GM19397 (cell line): ENCODE results near the gene OTUB1.
"Not testable (repeated sequence)": the region's sequence is repeated elsewhere in the genome, so short reads cannot be mapped to it uniquely, and the experiment has no call there.

Experiments used
- ATAC-seq: cut with Tn5 transposase; IDR thresholded peaks from one replicate; pipeline ENCODE4 v1.9.1; 2021; ENCODE audit warnings: mild to moderate bottlenecking, moderate library complexity; ENCODE audit not compliant: unreplicated experiment

The OTUB1 gene

GRCh38 chr11:63986156-63986931, at the start of gene OTUB1:
Gene OTUB1 (plus strand): TSS chr11:63986438. CDS start chr11:63986457, 19 bp downstream.
- peak; percentile 84 for ATAC-seq

GRCh38 chr11:63937713-63938478, 48.3 kb upstream of the OTUB1 start:
- ATAC-seq = peak; percentile 7

DNA sequence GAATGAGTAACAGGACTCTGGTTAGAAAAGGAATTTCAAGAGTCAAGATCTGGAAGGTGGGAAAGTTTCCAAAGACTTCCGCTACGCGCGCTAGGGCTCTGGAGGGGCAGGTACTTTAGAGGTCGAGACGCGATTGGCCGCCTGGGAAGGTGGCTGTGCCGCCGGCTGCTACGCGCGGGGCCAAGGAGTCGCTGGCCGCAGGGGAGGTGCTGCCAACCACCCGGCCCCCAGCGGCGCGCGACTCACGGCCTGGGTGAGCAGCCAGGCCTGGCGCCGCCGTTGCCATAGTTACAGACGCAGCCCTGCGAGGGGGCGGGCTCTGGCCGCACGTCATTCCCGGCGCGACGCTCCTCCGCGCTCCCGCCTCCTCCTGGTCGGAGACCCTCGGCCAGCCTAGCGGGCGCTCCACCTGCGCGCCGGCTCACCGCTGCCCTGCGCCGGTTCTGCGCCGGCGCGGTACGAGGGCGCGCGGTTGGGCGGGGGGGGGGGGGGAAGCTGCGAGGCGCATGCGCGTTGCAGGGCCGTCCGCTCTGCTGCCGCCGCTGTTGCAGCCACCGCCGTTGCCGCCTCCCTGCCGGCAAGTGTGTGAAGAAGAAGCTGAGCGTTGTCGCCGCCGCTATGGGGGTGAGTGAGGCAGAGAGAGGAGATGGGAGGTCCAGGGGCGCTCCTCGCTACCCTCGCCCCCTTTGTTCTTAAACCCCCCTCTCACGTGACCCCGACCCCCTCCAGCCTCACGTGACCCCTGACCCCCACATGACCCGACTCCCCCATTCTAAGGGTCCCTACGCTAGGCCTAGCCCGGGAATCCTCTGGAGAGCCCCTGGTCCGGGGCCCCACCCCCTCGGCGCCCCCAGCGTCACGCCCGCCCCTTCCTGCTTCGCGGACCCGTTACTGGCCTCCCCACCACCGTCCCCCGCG, 47.5 kb upstream of the OTUB1 start, which contains the start of gene NAA40:
Gene NAA40 (plus strand): TSS at position 524 of the 918 bp plus-strand sequence. CDS start 95 bp downstream, at position 619.
- ATAC-seq = peak; percentile 96

DNA sequence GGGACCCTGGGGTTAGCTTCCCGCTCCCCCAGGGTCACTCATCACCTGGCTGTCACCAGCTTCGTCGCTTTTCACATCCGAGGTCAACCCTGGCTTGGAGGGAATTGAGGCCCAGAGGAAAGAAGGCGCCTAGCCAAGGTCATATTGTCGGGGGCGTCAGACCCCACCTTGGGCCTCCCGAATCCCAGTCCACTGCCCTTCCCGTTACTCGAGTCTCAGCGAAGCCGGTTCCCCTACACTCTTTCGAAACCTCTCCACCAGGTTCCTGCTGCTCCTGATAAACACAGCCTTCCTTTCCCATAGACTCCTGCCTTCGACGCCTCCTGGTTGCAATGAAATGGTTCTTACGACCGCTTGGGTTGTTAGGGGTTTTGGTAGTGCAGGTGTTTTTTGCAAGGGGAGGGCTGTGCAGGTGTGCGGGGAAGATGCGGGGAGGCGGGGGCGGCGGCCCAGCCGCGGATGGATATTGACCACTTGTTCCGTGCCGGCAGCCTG, 46.8 kb upstream of the OTUB1 start:
- no peak for ATAC-seq

GRCh38 chr11:63940786-63941185, 45.5 kb upstream of the OTUB1 start:
- no peak for ATAC-seq

GRCh38 chr11:63941901-63942300, 44.3 kb upstream of the OTUB1 start:
- ATAC-seq = no peak

- no peak for ATAC-seq
These were observed 43.4 kb upstream of the OTUB1 start for GRCh38 chr11:63942803-63943202.

DNA sequence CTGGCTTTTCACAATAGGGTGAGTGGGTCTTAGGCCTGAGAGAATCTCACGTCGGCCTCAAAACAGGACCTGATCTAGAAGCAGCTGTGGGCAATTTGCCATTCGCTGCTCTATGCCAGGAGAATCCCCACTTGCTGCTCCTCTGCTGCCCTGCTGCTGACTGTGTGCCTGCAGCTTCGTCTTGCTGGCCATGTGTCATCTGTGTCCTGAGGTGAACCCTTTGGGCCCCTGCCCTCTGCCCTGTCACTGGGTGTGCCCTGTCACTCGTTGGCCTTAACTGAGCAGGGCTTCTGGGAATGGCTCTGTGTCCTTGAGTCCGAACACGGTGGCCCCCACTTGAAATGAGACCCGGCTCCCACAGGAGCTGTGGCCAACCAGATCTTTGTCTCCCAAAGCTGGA, 41.3 kb upstream of the OTUB1 start:
- no peak for ATAC-seq

- ATAC-seq = no peak
These were observed 40.6 kb upstream of the OTUB1 start for GRCh38 chr11:63945477-63946163.

DNA sequence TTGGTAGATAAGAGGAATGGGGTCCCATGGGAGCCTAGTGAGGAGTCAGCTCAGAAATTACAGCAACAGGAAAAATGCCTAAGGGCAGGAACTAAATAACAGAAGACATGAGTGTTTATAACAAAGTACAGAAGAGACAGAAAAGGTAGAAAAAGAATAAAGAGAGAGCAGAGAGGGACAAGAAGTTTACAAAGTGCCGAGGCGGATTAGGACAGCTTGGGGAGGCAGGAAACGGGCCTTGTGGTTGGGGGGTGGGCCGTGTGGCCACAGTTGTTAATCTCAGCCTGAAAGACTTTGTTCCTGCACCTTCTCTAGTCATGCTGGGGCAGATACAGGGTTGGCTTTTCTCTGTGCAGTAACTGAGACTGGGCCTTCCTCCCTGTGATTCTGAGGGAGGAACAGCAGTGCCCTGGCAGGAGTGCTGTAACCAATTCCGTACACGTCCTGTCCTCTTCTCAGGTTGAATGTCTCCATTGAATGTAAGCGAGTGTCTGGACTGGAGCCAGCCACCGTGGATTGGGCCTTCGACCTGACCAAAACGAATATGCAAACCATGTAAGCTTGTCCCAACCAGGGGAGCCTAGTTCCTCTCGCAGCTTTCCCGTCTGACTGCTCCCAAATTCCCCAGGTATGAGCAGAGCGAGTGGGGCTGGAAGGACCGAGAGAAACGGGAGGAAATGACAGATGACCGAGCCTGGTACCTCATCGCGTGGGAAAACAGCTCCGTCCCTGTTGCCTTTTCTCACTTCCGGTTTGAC, 34.3 kb upstream of the OTUB1 start:
- ATAC-seq = no peak

GRCh38 chr11:63952570-63952969, 33.7 kb upstream of the OTUB1 start:
- no peak for ATAC-seq

GRCh38 chr11:63958008-63958407, 28.2 kb upstream of the OTUB1 start:
- no peak for ATAC-seq

- no peak for ATAC-seq
These were observed 24.4 kb upstream of the OTUB1 start for GRCh38 chr11:63961608-63962412.

DNA sequence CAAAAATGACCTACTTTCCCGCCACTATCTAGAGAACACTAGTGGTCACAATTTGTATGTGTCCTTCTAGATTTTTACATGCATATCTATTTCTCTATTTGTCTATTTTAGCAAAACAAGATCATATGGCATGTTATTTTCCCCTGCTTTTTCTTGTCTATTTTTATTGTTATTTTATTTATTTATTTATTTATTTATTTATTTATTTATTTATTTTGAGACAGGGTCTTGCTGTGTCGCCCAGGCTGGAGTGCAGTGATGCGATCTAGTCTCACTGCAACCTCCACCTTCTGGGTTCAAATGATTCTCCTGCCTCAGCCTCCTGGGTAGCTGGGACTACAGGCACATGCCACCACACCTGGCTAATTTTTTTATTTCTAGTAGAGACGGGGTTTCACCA, 22.3 kb upstream of the OTUB1 start:
- ATAC-seq = not testable (repeated sequence)

GRCh38 chr11:63966444-63966843, 19.8 kb upstream of the OTUB1 start:
- no peak for ATAC-seq

DNA sequence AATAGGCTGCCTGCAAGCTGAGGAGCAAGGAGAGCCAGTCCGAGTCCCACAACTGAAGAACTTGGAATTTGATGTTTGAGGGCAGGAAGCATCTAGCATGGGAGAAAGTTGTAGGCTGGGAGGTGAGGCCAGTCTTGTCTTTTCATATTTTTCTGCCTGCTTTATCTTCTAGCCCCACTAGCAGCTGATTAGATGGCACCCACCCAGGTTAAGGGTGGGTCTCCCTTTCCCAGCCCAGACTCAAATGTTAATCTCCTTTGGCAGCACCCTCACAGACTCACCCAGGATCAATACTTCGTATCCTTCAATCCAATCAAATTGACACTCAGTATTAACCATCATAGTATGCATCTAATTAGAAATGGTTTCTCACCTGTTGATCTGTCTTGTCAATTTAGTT, 16.8 kb upstream of the OTUB1 start:
- ATAC-seq = no peak

DNA sequence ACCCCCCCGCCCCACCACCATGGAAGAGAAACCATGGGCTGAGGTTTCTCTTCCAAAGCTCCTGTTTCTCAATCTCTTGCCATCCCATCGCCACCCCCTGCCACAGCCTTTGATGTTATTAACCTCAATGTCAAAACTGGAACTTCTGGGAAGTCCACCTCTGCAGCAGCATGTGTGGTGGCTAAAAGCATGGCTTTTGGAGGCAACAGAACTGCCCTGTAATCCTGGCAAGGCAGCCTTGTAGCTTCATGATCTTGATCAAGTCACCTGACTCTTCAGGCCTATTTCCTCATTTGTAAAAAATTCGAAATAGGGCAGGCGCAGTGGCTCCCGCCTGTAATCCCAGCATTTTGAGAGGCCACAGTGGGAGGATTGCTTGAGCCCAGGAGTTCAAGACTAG, 15.3 kb upstream of the OTUB1 start:
- ATAC-seq = no peak

DNA sequence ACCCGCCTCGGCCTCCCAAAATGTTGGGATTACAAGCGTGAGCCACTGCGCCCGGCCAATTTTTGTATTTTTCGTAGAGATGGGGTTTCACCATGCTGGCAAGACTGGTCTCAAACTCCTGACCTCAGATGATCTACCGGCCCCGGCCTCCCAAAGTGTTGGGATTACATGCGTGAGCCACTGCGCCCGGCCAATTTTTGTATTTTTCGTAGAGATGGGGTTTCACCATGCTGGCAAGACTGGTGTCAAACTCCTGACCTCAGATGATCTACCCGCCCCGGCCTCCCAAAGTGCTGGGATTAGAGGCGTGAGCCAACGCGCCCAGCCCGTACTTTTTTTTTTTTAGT, 12.4 kb upstream of the OTUB1 start:
- not testable (repeated sequence) for ATAC-seq
